NCI-H2171 (cell line): ENCODE measurements around the gene CALCOCO1.
"Not testable (repeated sequence)": the region's sequence is repeated elsewhere in the genome, so short reads cannot be mapped to it uniquely, and the experiment has no call there.

Experiments
- DNase-seq: peaks from one replicate; lab custom pipeline; 2025; lab: John Stamatoyannopoulos, UW

CALCOCO1 gene

DNA sequence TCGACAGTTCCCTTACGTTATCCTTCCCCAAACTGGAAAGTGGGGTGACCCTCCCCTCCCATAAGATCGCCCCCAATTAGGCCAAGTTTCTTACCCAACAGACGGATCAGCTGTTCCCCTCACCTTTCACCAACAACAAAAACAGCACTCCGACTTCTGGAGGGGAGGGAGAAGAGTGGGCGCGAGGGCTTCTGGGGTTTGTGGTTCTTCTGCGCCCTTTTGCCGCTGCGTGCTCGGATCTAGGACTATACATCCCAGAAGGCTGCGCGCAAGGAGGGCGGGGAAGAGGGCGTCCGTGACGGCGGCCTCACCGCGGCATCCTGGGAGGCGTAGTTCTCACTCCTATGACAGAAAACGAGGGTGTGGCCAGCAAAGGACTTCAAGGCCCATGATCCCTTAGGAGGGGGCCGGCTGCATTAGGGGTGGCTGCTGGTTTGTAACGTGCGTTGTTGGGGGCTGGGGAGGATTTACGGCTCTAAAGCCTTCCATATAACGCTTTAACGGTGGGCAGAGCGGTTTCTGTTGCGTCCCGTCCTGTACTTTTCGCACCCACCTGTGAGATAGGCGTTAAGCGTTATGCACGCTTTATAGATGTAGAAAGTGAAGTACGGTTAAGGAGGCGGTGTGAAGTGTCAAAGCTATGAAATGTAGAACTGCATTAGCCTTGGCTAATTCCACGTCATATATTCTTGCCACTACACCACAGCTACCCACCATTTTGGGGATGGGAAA lies at the start of gene CALCOCO1:
Gene CALCOCO1, minus strand, starts transcription at position 143 of the 732 bp plus-strand sequence. CDS start 2,210 bp downstream, outside the sequence.
- peak; percentile 97 for DNase-seq

DNA sequence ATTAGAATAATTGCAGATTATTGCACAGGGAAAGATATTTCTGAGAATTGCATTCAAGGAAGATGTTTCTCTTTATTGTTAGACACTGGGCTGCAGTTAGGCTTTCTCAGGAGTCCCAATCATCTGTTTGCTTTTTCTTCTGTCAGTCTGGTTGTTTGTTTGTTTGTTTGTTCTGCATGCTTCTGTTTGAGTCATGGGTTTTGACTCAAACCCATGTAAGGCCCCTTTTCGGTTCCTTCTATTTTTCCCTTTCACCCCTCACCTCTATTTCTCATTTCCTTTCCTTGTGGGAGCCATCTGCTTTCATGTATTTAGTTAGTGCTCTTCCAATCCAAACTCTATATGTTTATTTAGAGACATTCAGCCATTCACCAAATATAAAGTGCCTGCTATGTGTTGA lies 49.6 kb upstream of the CALCOCO1 start:
- no peak for DNase-seq

- no peak for DNase-seq
These were observed 48.4 kb upstream of the CALCOCO1 start for GRCh38 chr12:53775478-53776145.

DNA sequence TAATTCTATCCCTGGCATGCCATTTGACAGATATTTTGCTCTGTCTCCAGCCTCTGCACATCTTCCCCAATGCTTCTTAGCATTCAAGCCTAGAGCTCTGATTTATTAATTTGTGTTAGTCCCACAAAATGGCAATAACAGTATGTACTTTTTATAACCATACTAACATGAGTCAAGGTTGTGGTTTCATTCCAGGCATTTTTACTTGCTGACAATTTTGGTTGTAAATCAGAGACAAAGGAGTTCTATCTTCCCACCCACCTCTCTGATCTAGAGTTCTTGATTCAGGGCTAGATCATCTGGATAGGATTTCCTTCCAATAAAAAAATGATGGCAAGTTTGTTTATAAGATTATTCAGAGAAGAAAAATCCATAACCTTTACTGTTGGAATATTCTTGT lies 43.0 kb upstream of the CALCOCO1 start:
- DNase-seq: no peak

DNA sequence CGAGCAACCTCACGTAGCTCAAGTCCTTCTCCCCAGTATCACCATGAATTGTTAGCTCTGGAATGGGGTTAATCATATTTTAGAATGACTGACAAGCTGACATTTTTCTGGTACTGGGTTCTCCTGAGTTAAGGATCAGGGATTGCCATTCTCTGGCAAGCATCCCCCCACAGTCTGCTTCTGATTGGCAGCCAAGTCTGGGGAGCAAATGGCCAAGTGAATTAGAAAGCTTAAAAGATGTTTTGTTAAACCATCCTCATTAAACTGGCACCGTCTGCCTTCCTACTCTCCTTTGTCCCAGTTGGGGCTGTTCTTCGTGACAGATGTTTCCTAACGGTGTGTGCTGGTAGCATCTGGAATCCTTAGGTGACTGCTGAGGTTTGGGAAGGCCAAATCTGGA lies 41.7 kb upstream of the CALCOCO1 start:
- no peak for DNase-seq

- DNase-seq: no peak
These were observed 39.6 kb upstream of the CALCOCO1 start for GRCh38 chr12:53766881-53767280.

DNA sequence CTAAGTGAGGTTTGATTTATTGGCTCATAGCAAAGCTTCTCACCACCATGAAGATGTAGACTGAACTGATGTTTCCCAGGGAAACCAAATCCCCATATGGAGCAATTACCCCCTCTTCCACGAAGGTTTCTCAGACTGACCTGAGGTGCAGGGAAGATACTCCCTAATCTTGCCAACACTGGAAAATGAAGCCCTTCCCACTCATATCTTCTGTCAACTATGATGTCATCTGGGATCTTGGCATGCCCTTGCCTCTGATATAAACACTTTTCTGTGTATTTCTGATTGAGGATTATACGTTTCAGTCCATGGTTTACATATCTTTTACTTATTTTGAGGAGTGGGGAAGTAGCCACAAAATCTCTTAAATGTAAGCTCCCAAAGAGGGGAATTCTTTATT lies 38.6 kb upstream of the CALCOCO1 start:
- no peak for DNase-seq

DNA sequence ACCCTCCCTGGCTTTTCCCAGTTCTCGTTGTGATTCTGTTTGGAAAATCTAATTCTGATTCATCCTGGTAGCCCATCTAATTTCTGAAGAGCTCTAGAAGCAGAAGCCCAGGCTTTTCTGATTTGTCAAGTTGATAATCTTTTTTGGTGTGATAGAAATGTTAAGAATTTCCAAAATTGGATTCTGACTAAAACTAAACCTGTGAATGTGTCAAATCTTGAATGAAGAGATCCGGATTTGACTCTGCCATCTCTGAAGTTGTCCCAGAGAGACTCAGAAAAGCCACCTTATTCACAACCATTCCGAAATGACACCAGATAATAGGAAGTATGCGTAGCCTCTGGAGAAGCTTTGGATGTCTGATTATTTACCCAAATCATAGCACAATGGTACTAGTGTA lies 37.4 kb upstream of the CALCOCO1 start:
- DNase-seq: no peak

DNA sequence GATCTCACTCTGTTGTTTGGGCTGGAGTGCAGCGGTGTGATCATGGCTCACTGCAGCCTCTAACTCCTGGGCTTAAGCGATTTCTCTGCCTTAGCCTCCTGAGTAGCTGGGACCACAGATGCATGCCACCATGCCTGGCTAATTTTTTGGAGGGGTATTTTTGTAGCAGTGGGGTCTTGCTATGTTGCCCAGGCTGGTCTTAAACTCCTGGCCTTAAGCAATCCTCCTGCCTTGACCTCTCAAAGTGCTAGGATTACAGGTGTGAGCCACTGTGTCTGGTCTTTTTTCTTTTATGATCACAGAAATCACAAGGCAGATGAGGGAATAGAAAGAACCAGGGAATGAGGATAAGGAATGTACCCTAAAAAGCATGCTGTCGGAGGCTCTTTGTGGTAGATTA lies 35.5 kb upstream of the CALCOCO1 start:
- not testable (repeated sequence) for DNase-seq

GRCh38 chr12:53761306-53761705 lies 34.1 kb upstream of the CALCOCO1 start:
- no peak for DNase-seq

GRCh38 chr12:53759261-53759660 lies 32.0 kb upstream of the CALCOCO1 start:
- DNase-seq: no peak

GRCh38 chr12:53758730-53759103 lies 31.5 kb upstream of the CALCOCO1 start:
- no peak for DNase-seq

DNA sequence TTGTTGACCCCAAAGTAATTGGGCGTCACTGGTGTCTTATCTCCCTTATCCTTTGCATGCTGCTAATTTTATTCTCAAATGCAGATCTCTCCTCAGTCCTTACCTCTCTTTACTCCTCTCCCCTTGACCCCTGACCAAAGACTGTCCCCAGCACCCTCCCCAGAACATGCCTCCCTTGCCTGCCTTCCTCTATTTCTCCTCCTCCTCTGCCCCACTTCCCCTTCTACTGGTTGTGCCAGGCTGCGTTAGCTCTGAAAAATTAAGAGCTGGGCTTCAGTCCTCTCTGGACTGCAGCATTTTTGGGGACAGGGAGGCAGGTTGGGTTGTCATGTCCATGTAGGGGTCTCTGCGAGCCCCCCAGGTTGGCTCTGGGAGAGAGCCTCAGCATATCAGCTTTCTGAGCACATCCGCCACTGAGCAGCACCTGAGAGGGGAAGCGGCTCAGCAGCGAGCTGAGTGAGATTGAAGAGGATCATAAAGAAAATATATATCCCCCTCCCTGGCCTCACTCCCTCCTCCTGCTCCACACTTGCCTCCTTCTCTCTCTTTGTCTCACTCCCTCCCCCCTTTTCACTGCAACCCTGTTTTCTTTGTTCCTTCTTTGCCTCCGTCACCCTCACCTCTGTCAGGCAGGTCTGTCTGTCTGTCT lies 31.0 kb upstream of the CALCOCO1 start:
- no peak for DNase-seq

DNA sequence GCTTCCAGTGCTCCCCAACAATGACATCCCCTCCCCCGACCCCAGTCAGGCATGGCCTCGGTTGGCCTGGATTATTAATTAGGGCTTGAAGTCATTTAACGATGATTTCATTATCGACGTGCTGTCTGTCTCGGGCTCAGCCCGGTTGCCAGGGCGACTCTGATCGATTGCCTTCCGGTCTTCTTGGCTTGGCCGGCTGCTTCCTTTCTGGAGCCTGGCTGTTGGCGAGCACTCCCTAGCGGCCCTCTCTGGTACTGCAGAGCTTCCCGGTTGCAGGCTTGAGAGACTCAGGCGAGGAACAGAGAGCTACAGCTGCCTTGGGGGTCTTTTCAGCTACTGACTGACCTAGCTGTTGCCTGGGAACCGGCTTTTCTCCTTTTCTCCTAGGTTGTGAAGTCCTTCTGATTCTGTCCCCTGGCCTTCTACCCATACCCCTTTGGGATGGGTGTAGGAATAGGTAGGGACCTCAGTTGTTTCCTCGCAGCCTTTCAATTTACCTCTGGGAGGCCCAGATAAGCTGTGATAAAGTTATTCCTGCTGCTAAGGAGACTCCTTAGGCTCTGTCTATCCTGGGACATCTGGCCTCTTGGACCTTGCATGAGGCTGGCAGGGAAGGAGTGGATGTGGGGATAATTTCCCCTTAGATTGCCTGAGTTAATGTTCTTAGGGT lies 30.0 kb upstream of the CALCOCO1 start:
- DNase-seq: no peak

DNA sequence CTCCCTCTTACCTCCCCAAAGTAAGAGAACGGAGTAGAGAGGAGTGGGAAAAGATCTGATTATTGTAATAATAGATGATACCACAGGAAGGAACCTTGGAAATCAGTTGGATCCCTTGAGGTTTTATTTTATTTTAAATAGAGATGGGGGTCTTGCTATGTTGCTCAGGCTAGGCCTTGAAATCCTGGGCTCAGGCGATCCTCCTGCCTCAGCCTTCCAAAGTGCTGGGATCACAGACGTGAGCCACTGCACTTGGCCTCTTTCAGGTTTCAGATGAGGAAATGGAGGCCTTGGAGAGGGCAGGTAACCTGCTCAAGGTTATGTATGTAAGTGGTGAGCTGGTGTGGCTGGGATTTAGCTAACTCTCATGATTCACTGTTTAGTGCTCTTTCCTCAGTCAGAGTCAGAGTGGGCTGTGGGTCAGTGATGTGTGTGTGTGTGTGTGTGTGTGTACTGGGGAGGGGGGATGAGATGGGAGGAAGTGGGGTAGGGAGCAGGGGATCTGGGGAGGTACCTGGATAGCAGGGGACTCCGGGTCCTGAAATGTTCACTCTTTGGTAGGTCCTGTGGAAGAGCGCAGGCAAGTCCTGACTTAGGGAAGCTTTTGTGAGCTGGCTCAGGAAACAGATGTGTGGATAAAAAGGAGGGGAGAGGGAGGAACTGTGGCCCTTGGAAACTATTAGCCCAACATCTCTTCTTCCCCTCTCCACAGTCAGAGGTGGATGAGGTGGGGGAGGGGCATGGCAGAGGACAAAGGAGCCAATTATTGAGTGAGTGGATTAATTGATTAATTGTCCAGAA lies 29.2 kb upstream of the CALCOCO1 start:
- no peak for DNase-seq

DNA sequence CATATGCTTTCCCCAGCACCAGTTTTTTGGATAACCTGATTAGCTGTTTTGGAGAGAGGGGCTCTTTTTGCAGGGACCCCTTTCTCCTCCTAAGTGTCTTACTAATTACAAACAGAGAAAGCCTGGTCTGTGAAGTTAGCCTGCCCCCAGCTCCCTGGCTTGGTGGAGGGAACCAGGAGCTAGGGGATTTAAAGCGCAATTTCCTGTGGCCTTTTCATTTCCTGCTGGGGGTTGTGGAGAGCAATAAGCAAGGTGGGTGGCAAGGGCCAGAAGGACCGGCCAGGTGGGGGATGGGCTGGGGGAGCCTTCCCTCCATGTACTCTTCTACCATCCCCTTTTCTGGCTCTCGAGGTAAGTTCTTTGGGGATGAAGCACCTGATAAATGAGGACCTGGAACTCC lies 28.6 kb upstream of the CALCOCO1 start:
- DNase-seq: no peak

DNA sequence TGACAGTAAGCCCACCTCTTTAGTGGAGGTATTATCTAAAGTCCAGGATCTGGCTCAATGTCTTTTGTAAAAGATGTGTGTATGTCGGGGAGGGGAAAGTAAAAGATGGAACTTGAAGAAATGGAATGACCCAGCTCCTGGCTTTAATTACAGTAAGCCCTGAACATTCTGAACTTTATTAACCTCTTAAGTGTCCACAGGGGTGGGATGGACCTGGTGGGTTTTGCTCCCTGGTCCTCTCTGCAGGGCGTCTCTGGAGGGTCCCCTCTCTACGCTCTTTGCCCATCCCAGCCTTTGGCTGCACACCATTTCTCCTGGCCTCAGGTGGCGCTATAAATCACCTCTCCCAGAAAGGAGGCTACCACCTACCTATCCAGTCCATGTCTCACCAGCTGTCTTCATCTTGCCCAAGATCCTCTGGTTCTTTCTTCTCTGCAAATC lies 28.2 kb upstream of the CALCOCO1 start:
- DNase-seq: no peak

DNA sequence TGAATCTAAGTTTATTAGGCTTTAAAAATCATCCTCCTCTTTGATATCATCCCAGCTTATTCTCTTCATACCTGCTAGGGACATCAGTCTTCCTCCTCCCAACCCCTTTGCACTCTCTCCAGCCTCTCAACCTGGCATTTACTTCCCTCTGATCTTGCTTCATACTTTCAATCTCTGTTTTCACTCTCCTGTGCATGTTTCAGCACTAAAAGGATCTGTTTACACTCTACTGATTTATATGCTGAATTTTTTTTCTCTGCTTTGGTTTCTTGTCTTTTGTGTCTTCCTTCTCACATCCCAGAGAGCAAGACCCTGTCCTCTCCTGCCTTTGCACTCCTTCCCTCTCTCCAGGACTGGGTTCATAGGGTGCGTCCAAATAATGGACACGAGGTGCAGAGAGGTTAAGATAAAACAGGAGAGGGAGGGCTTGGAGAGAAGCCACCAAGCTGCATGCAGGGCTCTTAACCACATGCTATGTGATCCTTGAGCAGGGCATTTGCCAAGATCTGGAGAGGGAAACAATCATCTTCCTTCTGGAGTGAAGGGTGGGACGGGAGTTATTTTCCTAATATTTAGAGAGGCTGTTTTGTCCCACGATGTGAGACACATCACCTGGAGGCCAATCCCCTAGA lies 27.5 kb upstream of the CALCOCO1 start:
- DNase-seq: peak; percentile 58

- DNase-seq: no peak
These were observed 26.9 kb upstream of the CALCOCO1 start for GRCh38 chr12:53754188-53754585.

- DNase-seq: no peak
These were observed 25.4 kb upstream of the CALCOCO1 start for GRCh38 chr12:53752621-53753020.

DNA sequence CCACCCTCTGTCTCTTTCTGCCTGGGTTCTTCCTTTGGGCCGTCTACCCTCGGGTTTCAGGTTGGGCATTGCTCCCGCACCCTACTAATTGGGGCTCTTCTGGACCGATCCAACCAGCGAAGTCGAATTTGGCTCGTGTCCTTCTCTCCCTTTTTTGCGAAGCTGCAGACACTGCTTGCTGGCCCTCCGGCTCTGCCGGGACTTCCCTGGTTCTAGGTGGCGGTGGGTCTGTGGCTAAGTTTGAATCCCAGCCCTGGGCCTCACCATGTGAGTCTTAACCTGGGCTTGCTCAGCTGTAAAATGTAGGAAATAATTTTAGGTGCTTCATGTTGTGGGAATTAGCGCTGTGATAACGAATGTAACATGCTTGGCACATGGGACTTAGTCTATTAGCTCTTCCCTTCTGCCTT lies 24.9 kb upstream of the CALCOCO1 start:
- DNase-seq: no peak
